ENCODE measurements around the gene TRPM5. TPM values are rescaled to one million over a fixed set of nuclear protein-coding genes. Genes with fewer than 3 reads are reported as not detected.

TRPM5 gene
- total and polyA plus RNA-seq, 2 of the 8 experiments (the other 6 are each of a cell fraction or from before 2014, with no cell fraction given), result 0.02 TPM; not detected in 1

- Histone ChIP-seq H4K91ac (replicated peaks; ENCODE audit: insufficient read length, low read length) (no peak overlapping the region), H2AK5ac (ENCODE audit: low read depth, low read length) (peak overlapping the region; percentile 67; the same call in 1 of the 2 replicates), H3K36me3 (ENCODE audit: control insufficient read depth in 2 of 4, insufficient read depth in 4 of 4, low read length in 3 of 4) (no peaks in the 10 kb centered on the region), H2BK12ac (ENCODE audit: low read depth, low read length) (peak overlapping the region; percentile 64; the same call in 1 of the 2 replicates), H4K5ac (ENCODE audit: insufficient read length, low read depth, low read length) (no peak overlapping the region), H2BK120ac (replicated peaks; ENCODE audit: low read depth, low read length) (no peak overlapping the region), H3K14ac (ENCODE audit: insufficient read length) (no peak overlapping the region), H3K79me2 (ENCODE audit: control insufficient read depth in 1 of 2, insufficient read depth in 2 of 2, low read length in 2 of 2) (no peaks in the 10 kb centered on the region), H2BK5ac (ENCODE audit: low read depth, low read length) (peak overlapping the region; percentile 4; the same call in 1 of the 2 replicates), H3K4me2 (ENCODE audit: insufficient read depth in 1 of 2, low read depth in 2 of 2, low read length in 2 of 2) (no peak overlapping the region), H3K18ac (ENCODE audit: extremely low read depth, low read length) (peak overlapping the region; percentile 21; the same call in 1 of the 2 replicates), H2AFZ (ENCODE audit: low read length) (no peak overlapping the region), H3K27ac (ENCODE audit: low read depth, low read length) (no peak overlapping the region), H3K79me1 (ENCODE audit: low read depth, low read length) (no peaks in the 10 kb centered on the region), H3K56ac (replicated peaks; ENCODE audit: insufficient read length, low read depth, low read length) (no peak overlapping the region), H4K8ac (ENCODE audit: extremely low read depth, insufficient read depth, low read length) (no peak overlapping the region; the same call in 1 of the 2 replicates), H2BK20ac (ENCODE audit: low read length) (no peak overlapping the region), H3K23me2 (ENCODE audit: low read depth, low read length) (peaks cover 20% of the 10 kb centered on the region; the same call in 1 of the 2 replicates), H3K4ac (replicated peaks; ENCODE audit: insufficient read length, low read depth, low read length) (peak overlapping the region; percentile 53), H3K9ac (replicated peaks in 1 of 4; ENCODE audit: extremely low read depth in 1 of 4, low read depth in 3 of 4, low read length in 3 of 4) (peak overlapping the region in 1 of 4 experiments; percentile 8; a peak in 1 of 7 replicates), H3K9me3 (ENCODE audit: insufficient read depth in 2 of 2, low read depth in 1 of 2, low read length in 1 of 2) (no peaks in the 10 kb centered on the region), H3K4me1 (replicated peaks in 1 of 4; ENCODE audit: control insufficient read depth in 3 of 4, insufficient read depth in 4 of 4, low read length in 3 of 4) (no peaks in the 10 kb centered on the region; a peak in 1 of 7 replicates), H3K23ac (ENCODE audit: insufficient read length) (no peak overlapping the region), H4K20me1 (replicated peaks in 1 of 2; ENCODE audit: control insufficient read depth in 1 of 2, insufficient read depth in 2 of 2, low read length in 2 of 2) (peaks cover 0 to 21% of the 10 kb centered on the region in 2 experiments), H2BK15ac (ENCODE audit: low read length) (0 out of 2 replicates have a peak overlapping the region, but pooled peaks have one; percentile 1), H3K27me3 (replicated peaks in 1 of 4; ENCODE audit: control insufficient read depth in 3 of 4, extremely low read depth in 1 of 4, insufficient read depth in 3 of 4, low read length in 3 of 4) (peaks cover 0 to 8% (median 4%) of the 10 kb centered on the region in 4 experiments; a peak in 3 of 7 replicates), H3K4me3 (ENCODE audit: extremely low read depth in 1 of 4, insufficient read depth in 2 of 4, low read depth in 3 of 4, low read length in 4 of 4) (no peak overlapping the region)
- TF ChIP-seq POLR2A (IDR thresholded peaks at IDR 0.05; ENCODE audit: control extremely low read depth in 1 of 2, low read depth in 2 of 2, low read length in 2 of 2), result no peak
- no peak for TF ChIP-seq EZH2 (IDR thresholded peaks at IDR 0.05; ENCODE audit: low read depth, low read length, severe bottlenecking)
- TF ChIP-seq USF2 (IDR thresholded peaks at IDR 0.05; ENCODE audit: low read length), result no peak
- no peak for TF ChIP-seq PHF8 (conservative IDR thresholded peaks at IDR 0.05; ENCODE audit: low read depth, low read length)
- TF ChIP-seq EP300 (IDR thresholded peaks at IDR 0.05; ENCODE audit: borderline replicate concordance in 1 of 2, low read depth in 2 of 2, low read length in 2 of 2), result no peak
- no peak for TF ChIP-seq SIRT6 (IDR thresholded peaks at IDR 0.05; ENCODE audit: low read length)
- no peak for TF ChIP-seq TCF12 (IDR thresholded peaks at IDR 0.05; ENCODE audit: low read depth, low read length)
- no peak for TF ChIP-seq BRCA1 (IDR thresholded peaks at IDR 0.05; ENCODE audit: low read depth, low read length)
- no peak for TF ChIP-seq RFX5 (IDR thresholded peaks at IDR 0.05; ENCODE audit: borderline replicate concordance, low read depth, low read length)
- no peak for TF ChIP-seq SUZ12 (IDR thresholded peaks at IDR 0.05; ENCODE audit: low read length)
- no peak for TF ChIP-seq KDM1A (IDR thresholded peaks at IDR 0.05; ENCODE audit: borderline replicate concordance, low read length)
- no peak for TF ChIP-seq EGR1 (IDR thresholded peaks at IDR 0.05; ENCODE audit: borderline replicate concordance, low read depth, low read length)
- TF ChIP-seq CBX5 (IDR thresholded peaks at IDR 0.05; ENCODE audit: low read depth, low read length), result no peak
- WGBS, 2 experiments (ENCODE audit: extremely low coverage in 1 of 2, insufficient coverage in 1 of 2, insufficient read length in 1 of 2, insufficient replicate concordance in 2 of 2, low coverage in 1 of 2, low lambda C conversion rate in 2 of 2, missing lambda C conversion rate in 1 of 2), result 90% methylated on average over 8 of the region's 8 CpGs; no CpG with 5 or more reads in 1 of the 2 experiments
- DNase-seq (ENCODE audit: low read depth in 1 of 2, low spot score in 2 of 2) (no peak), FAIRE-seq (no peak)
- POLR2A ChIA-PET (ENCODE audit: partially characterized antibody), result no interaction called here
- CTCF ChIA-PET (ENCODE audit: partially characterized antibody), result interaction anchor here (4.6 kb wide), 1 partner anchor 98 kb away, joined by 37 read pairs; no protein-coding TSS in a partner anchor
Measured at GRCh38 chr11:2434008-2434407, 10.3 kb downstream of the TRPM5 start.

Data from H1 (cell line).